H1 (cell line): ENCODE results near the gene CDKN2B. TPM values are rescaled to one million over a fixed set of nuclear protein-coding genes. Genes with fewer than 3 reads are reported as not detected.

Source experiments
- polyA plus RNA-seq, 7 experiments: library from polyadenylated mRNA; depleted of rRNA in 3 of 7; stranded (reverse) in 5 of 7; unstranded in 2 of 7; fragments of >200 nt in 5 of 7; fragments of 200-250 nt in 2 of 7; gene quantifications; 1 replicate in 5 of 7; 2 replicates in 1 of 7; 4 replicates in 1 of 7; pipeline versions ENCODE4 v1.2.1 to v1.2.3, GENCODE V29; 2011 to 2013; ENCODE audit warnings: missing spikeins in 2 of 7, mixed read lengths in 2 of 7
- total RNA-seq: library from RNA; stranded (reverse); fragmentation: NEBNext Ultra II Directional; extraction: Animal tissue kit (Norgen Biotek cat#: 25700); gene quantifications from 2 replicates; pipeline ENCODE4 v1.2.1, GENCODE V29; 2021
- TF ChIP-seq, protein P1 (sequence below): fragments of 300-600 bp; sonication (generic); IDR thresholded peaks from 2 replicates; pipeline ENCODE4 v1.7.1; 2012; ENCODE audit warnings: low read length, moderate library complexity, mild to moderate bottlenecking, inconsistent platforms; ENCODE audit not compliant: insufficient replicate concordance

CDKN2B gene
- total and polyA plus RNA-seq, 2 of the 8 experiments (the other 6 are each of a cell fraction or from before 2014, with no cell fraction given): 0.20 to 0.88 TPM

DNA sequence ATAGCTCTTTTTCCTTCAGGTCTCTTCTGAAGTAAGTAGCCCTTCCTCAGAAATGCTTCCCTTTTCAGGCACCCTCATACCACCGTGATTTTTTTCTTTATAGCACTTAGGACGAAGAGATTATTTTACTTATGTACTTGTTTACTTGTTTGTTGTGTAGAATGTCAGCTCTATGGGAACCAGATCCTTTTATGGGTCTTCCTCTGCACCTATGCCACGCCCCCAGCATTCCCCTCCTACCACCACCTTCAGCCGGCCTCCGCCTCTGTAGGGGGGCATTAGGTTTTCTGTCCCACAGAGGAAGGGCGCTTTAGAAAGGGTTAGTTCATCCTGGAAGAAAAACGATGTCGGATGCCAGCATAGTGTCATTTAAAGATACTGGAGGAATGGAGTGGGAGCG, 12.7 kb downstream of the CDKN2B start (continued):
- TF ChIP-seq, protein P1, sequence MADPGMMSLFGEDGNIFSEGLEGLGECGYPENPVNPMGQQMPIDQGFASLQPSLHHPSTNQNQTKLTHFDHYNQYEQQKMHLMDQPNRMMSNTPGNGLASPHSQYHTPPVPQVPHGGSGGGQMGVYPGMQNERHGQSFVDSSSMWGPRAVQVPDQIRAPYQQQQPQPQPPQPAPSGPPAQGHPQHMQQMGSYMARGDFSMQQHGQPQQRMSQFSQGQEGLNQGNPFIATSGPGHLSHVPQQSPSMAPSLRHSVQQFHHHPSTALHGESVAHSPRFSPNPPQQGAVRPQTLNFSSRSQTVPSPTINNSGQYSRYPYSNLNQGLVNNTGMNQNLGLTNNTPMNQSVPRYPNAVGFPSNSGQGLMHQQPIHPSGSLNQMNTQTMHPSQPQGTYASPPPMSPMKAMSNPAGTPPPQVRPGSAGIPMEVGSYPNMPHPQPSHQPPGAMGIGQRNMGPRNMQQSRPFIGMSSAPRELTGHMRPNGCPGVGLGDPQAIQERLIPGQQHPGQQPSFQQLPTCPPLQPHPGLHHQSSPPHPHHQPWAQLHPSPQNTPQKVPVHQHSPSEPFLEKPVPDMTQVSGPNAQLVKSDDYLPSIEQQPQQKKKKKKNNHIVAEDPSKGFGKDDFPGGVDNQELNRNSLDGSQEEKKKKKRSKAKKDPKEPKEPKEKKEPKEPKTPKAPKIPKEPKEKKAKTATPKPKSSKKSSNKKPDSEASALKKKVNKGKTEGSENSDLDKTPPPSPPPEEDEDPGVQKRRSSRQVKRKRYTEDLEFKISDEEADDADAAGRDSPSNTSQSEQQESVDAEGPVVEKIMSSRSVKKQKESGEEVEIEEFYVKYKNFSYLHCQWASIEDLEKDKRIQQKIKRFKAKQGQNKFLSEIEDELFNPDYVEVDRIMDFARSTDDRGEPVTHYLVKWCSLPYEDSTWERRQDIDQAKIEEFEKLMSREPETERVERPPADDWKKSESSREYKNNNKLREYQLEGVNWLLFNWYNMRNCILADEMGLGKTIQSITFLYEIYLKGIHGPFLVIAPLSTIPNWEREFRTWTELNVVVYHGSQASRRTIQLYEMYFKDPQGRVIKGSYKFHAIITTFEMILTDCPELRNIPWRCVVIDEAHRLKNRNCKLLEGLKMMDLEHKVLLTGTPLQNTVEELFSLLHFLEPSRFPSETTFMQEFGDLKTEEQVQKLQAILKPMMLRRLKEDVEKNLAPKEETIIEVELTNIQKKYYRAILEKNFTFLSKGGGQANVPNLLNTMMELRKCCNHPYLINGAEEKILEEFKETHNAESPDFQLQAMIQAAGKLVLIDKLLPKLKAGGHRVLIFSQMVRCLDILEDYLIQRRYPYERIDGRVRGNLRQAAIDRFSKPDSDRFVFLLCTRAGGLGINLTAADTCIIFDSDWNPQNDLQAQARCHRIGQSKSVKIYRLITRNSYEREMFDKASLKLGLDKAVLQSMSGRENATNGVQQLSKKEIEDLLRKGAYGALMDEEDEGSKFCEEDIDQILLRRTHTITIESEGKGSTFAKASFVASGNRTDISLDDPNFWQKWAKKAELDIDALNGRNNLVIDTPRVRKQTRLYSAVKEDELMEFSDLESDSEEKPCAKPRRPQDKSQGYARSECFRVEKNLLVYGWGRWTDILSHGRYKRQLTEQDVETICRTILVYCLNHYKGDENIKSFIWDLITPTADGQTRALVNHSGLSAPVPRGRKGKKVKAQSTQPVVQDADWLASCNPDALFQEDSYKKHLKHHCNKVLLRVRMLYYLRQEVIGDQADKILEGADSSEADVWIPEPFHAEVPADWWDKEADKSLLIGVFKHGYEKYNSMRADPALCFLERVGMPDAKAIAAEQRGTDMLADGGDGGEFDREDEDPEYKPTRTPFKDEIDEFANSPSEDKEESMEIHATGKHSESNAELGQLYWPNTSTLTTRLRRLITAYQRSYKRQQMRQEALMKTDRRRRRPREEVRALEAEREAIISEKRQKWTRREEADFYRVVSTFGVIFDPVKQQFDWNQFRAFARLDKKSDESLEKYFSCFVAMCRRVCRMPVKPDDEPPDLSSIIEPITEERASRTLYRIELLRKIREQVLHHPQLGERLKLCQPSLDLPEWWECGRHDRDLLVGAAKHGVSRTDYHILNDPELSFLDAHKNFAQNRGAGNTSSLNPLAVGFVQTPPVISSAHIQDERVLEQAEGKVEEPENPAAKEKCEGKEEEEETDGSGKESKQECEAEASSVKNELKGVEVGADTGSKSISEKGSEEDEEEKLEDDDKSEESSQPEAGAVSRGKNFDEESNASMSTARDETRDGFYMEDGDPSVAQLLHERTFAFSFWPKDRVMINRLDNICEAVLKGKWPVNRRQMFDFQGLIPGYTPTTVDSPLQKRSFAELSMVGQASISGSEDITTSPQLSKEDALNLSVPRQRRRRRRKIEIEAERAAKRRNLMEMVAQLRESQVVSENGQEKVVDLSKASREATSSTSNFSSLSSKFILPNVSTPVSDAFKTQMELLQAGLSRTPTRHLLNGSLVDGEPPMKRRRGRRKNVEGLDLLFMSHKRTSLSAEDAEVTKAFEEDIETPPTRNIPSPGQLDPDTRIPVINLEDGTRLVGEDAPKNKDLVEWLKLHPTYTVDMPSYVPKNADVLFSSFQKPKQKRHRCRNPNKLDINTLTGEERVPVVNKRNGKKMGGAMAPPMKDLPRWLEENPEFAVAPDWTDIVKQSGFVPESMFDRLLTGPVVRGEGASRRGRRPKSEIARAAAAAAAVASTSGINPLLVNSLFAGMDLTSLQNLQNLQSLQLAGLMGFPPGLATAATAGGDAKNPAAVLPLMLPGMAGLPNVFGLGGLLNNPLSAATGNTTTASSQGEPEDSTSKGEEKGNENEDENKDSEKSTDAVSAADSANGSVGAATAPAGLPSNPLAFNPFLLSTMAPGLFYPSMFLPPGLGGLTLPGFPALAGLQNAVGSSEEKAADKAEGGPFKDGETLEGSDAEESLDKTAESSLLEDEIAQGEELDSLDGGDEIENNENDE: peak; percentile 52
